Stimulated activated CD4-positive, alpha-beta T cell treated with anti-CD3 and anti-CD28 coated beads, Interleukin-15, amount 100 ng/mL, for 48 hours (primary cell): ENCODE results near the gene SLC36A2.

Experiments
- DNase-seq, 2 donors: peaks; one replicate each; pipeline ENCODE4 v3.0.0-alpha.2; 2020; ENCODE audit warnings: low read depth in 2 of 2

Gene SLC36A2

GRCh38 chr5:151283120-151283825, 64.1 kb downstream of the SLC36A2 start:
- no peak for DNase-seq

GRCh38 chr5:151281001-151281639, 66.2 kb downstream of the SLC36A2 start:
- no peak for DNase-seq

GRCh38 chr5:151280443-151280842, 66.9 kb downstream of the SLC36A2 start:
- no peak for DNase-seq

- no peak for DNase-seq
These were observed 68.5 kb downstream of the SLC36A2 start for GRCh38 chr5:151278845-151279244.

GRCh38 chr5:151275803-151276202, 71.6 kb downstream of the SLC36A2 start:
- no peak for DNase-seq

- DNase-seq = no peak
These were observed 72.7 kb downstream of the SLC36A2 start for GRCh38 chr5:151274666-151275065.

GRCh38 chr5:151271336-151271735, 76.0 kb downstream of the SLC36A2 start:
- DNase-seq = no peak

GRCh38 chr5:151270599-151270998, 76.8 kb downstream of the SLC36A2 start:
- no peak for DNase-seq

GRCh38 chr5:151267491-151268260, 79.7 kb downstream of the SLC36A2 start:
- DNase-seq = no peak
